GM21528 (cell line): ENCODE measurements around the gene CABP5.
"Not testable (repeated sequence)": the region's sequence is repeated elsewhere in the genome, so short reads cannot be mapped to it uniquely, and the experiment has no call there.

Experiments
- ATAC-seq: cut with Tn5 transposase; IDR thresholded peaks from one replicate; pipeline ENCODE4 v1.9.1; 2021; ENCODE audit warnings: mild to moderate bottlenecking, moderate library complexity; ENCODE audit not compliant: unreplicated experiment, low FRiP score

The CABP5 gene

DNA sequence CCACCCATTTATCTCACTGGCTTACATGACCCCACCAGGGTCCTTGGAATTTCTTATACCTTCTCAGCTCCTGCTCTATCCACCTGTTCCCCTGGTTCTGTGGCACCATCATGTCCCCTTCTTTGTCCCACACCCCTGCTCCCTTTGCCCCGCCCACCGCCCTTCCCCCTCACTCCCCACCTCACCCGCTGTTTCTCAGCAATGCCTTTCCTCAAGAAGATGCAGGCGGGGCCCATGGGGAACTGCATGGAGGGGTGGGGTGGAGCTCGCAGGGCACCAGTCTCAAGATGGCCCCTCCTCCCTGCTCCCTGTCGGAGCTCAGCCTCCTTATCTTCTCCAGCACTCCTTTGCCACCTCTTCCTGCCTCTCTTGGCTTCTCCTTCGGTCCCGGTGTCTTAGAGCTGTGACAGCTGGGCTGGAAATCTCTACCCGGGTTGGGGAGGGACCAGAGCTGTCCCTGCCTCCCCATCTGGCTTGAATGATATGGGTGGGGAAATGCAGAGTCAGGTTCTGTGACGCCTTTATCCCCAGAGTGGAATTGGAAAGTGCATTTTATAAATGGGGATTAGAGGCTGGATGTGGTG is at the start of gene CABP5:
Gene CABP5, minus strand, starts transcription at position 405 of the 584 bp plus-strand sequence. Its CDS starts 157 bp downstream, at position 248.
- ATAC-seq: no peak

DNA sequence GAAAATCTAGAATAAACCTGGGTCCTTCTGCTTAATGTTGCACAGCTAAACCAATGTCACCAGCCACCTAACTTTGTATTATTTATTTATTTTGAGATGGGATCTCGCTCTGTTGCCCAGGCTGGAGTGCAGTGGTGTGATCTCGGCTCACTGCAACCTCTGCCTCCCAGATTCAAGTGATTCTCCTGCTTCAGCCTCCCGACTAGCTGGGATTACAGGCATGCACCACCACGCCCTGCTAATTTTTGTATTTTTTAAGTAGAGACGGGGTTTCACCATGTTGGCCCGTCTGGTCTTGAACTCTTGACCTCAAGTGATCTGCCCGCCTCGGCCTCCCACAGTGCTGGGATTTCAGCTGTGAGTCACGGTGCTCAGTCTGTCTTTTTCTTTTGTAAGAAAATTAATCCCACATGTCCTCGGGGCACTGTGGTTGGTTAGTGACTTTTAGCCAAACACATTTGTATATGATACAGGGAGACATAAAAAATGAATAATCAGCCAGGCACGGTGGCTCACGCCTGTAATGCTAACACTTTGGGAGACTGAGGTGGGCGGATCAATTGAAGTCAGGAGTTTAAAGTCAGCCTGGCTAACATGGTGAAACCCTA is 47.3 kb upstream of the CABP5 start:
- ATAC-seq: not testable (repeated sequence)

DNA sequence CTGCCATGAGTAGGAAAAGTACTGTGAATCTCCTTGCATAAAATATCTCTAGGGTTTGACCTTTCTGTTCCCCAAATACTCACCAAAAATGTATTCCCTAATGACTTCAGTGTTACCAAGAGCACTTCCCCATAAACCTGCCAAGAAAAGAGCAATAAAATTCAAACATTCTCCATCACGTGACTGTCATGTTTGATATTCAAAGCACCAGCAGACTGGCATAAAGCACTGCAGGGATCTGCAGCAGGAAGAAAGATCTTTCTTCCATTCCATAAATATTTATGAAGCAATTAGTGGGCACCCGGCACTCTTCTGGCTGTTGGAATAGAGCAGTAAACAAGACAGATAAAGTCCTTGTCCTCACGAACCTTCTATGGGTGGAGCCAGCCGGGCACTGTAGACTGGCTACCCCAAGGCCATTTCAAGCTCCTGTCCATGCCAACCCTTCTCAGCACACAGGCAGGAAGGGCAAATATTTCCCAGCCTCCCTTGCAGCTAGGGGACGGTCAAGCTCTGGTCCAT is 46.5 kb upstream of the CABP5 start:
- ATAC-seq: no peak

DNA sequence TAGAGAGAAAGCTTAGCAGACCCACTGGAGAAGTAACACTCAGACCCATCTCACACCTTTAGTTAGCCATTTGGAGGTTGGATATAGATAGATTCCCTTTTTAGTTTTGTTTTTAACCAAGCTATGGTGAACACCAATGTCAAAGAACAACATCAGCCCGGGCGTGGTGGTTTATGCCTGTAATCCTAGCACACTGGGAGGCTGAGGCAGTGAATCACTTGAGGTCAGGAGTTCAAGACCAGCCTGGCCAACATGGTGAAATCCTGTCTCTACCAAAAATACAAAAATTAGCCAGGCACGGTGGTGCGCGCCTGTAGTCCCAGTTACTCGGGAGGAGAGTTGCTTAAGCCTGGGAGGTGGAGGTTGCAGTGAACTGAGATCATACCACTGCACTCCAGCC is 45.1 kb upstream of the CABP5 start:
- ATAC-seq: not testable (repeated sequence)

DNA sequence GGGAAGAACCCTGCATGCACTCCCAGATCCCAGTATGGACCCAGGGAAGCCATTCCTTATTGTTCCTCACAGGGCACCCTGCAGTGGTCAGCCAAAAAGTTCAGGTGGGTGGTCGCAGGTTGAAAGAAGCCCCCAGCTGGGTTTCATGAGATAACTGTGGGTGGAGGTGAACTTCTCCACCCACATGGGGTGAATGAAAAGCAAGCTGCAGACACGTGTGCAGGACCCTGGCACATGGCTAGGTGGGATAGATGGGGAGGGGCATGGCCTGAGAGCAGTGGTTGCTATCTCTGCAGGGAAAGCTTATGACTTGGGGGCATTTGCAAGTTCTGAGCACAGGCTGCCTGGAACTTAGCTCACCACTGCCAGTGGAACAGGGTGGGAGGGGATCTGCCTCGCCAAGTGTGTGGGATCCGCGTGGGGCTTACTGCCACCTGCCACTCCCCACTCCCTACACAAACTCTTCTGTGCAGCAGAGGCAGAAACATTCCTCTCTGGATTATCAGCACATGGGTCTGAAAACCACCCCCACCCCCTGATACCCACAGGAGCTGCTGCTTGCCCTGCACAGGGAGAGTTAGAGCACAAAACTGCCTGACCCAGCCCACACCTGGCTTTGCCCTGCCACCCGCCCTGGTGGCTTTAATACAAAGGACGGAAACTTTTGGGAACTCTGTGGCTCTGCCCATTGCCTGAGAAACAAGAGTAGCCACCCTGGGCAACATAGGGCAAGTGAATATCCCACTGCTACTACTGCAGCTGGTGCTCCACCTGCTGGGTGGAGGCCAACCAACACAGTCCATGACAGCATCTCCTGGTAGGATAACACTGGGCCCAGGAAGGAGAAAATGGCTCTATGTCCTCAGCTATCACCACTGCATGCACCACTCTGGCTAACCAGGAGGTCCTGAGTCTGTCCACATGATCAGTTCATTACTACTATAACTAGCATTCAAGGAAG is 42.3 kb upstream of the CABP5 start:
- no peak for ATAC-seq

DNA sequence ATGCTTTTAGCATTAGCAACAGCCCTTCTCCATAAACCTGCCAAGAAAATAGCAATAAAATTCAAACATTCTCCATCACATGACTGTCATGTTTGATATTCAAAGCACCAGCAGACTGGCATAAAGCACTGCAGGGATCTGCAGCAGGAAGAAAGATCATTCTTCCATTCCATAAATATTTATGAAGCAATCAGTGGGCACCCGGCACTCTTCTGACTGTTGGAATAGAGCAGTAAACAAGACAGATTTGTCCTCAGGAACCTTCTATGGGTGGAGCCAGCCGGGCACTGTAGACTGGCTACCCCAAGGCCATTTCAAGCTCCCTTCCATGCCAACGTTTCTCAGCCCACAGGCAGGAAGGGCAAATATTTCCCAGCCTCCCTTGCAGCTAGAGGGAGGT is 41.2 kb upstream of the CABP5 start:
- ATAC-seq: no peak

DNA sequence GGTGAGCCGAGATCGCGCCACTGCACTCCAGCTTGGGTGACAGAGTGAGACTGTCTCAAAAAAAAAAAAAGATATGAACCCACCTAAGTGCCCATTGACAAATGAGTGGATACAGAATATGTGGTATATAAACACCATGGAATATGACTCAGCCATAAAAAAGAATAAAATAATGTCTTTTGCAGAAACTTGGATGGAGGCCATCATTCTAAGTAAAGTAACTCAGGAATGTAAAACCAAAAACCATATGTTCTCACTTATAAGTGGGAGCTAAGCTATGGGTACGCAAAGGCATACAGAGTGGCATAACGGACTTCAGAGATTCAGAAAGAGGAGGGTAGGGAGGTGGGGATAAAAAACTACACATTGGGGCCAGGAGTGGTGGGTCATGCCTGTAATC is 37.2 kb upstream of the CABP5 start:
- ATAC-seq: no peak

DNA sequence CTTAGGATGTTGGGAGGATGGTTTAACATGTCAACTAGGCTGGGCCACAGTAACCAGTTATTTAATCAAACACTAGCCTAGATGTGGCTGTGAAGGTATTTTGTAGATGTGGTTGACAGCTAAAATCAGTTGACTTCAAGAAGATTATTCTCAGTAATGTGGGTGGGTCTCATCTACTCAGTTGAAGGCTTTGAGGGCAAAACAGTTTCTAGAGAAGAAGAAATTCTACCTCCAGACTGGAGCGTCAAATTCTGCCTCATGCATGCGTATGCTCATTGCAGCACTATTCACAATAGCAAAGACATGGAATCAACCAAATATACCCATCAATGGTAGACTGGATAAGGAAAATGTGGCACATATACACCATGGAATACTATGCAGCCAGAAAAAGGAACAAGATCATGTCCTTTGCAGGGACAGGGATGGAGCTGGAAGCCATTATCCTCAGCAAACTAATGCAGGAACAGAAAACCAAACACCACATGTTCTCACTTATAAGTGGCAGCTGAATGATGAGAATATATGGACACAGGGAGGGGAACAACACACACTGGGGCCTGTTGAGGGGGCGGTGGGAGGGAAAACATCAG is 26.4 kb upstream of the CABP5 start:
- not testable (repeated sequence) for ATAC-seq

DNA sequence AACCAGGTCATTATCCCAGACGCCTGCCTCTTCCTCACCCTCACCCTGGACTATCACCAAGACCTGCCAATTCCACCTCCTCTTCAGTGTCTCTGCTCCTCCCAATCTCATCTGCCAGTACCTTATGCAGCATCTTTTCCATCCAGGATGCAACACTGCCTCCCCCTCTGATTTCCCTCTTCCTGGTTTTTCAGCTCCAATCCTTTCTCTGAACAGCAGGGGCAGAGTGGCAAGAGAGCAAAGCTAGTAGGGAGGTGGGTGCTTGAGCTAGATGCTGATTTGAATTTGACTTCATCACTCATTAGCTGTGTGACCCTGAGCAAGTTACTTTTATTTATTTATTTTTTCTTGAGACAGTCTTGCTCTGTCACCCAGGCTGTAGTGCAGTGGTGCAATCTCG is 25.6 kb upstream of the CABP5 start:
- no peak for ATAC-seq

DNA sequence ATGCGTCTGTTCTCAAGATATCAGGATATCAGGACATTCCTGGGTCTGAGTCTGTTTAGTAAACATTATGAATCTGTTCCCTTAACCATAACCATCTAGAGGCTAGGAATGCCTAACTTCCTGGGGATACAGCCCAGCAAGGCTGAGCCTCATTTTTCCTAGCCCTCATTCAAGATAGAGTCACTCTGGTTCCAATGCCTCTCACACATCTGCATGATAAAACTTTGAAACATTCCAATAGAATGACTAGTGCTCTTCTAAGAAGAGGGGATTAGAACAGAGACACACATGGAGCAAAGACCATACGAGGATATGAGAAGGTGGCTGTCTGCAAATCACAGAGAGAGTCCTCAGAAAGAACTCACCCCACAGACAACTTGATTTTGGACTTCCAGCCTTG is 20.6 kb upstream of the CABP5 start:
- no peak for ATAC-seq

DNA sequence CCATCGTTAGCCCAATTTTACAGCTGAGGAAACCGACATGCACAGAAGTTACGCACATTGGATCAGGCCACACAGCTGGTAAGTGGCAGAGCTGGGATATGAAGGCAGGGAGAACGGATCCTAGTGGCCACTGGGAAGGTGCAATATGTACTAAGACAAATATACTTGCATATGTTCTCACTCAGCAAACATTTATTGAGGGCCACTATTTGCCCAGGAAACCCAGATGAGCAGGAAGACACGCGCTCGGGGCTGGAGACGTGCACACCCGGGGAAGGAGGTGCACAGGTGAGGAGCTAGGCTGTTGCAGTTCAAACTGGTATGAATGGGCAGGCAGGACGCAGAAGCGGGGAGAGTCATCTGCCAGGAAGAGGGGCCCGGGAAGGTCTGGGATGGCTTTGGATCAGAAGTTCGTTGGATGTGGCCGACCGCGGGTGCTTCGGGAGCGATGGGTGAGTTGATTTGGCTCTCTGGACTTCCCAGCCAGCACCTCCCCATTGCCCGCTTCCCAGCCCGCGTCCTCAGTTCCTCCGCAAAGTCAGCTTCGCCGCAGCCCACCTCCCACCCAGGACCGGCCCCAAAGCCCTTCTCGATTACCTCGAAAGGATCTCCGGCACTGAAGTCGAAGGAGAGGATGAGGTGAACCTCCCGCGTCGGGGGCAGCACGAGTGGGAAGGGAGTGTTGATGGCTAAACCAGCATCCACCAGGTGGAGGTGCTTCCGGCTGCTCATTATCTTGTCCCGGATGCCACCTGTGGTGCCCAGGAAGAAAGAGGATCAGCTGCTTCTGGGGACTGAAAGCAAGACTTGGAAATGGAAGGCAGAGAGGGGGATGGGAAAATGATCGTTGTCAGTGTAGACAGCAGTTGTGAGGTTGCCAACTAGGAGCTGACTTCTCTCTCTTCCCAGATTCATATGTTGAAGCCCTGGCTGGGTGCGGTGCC is 17.8 kb upstream of the CABP5 start:
- no peak for ATAC-seq

DNA sequence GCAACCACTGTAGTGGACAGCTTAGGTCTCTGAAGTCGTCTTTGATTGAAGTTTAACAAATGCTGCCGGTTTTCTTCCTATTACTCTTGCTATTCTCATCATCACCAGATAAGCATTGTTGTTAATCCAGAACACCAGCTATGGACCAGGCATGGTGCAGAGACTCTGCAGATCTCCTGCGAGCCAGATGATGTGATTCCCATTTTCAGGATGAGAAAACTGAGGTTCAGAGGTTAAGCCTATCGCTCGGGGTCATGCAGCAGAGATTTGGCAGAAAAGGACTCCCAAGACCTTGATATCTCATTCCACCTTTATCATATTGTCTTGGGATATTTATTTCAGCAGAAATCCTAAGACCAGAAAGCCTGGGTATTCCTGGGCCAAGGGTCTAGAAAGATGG is 16.5 kb upstream of the CABP5 start:
- no peak for ATAC-seq

DNA sequence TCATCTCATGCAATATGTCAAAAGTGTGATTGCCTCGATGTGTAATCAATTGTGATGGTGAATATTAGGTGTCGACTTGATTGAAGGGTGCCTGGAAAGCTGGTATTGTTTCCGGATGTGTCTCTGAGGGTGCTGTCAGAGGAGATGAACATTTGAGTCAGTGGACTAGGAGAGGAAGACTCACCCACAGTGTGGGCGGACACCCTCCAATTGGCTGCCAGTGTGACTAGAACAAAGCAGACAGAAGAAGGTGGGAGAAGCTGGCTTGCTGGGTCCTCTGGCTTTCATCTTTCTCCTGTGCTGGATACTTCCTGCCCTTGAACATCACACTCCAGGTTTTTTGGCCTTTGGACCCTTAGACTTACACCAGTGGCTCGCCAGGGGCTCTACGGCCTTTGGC is 15.5 kb upstream of the CABP5 start:
- no peak for ATAC-seq

DNA sequence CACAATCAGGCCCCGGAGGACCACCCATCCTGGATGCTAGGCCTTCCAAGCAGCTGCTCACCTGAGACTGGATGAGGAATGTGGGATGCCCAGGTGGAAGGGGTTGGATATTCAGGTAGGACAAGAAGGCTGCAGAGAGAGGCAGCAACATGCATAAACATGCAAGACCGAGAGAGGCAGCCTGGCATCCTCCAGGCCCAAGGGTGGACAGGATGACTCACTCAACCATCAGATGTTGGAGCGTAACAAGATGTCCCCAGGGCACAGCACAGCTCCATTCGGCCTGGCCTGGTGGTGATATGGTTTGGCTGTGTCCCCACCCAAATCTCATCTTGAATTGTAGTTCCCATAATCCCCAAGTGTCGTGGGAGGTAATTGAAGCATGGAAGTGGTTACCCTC is 10.0 kb upstream of the CABP5 start:
- ATAC-seq: no peak

DNA sequence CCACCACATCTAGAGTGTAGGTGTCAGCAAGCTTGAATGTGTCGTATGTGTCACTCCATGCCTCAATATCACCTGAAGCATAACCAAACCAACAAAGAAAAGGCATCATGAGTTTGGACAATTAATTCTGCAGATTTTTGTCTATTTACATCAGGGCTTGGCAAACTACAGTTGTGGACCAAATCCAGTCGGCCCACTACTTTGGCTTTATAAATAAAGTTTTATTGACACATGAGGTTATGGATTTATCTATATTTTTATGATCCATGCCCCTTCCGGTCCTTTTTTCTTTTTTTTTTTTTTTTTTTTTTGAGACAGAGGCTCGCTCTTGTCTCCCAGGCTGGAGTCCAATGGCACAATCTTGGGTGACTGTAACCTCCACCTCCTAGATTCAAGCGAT is 9.2 kb upstream of the CABP5 start:
- ATAC-seq: no peak

DNA sequence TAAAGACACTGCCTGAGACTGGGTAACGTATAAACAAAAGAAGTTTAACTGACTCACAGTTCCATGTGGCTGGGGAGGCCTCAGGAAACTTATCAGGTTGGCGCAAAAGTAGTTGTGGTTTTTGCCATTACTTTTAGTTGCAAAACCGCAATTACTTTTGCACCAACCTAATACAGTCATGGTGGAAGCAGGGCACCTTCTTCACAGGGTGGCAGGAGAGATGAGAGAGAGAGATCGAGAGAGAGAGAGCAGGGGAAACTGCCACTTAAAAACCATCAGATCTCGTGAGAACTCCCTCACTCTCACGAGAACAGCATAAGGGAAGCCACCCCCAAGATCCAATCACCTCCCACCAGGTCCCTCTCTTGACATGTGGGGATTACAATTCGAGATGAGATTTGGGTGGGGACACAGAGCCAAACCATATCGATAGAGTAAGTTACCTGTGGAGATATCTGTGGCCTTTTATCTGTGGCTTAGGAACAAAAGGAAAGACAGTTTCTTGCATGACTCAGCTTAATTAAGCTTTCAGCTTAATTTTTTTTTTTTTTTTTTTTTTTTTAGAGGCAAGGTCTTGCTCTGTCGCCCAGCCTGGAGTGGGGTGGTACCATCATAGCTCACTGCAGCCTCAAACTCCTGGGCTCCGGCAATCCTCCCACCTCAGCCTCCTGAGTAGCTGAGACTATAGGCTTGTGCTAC is 7.6 kb upstream of the CABP5 start:
- ATAC-seq: no peak

DNA sequence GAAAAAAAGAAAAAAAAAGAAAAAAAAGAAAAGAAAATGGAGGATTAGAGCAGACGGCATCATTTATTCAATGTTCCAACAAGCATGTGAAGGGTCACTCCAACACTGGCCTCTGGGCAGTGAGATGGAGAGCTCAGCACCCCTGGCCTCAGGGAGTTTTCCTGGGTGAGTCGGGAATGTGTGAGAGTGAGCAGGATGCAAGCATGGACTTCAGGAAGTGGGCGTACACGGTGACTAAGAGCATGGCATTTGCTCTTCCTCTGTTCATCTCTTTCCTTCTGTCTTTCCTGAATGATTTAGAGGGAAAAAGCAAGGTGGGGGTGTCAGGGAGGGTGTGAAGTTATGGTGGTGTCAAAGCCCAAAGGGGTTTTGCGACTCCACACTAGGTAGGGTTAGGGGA is 682 bp upstream of the CABP5 start:
- ATAC-seq: no peak

DNA sequence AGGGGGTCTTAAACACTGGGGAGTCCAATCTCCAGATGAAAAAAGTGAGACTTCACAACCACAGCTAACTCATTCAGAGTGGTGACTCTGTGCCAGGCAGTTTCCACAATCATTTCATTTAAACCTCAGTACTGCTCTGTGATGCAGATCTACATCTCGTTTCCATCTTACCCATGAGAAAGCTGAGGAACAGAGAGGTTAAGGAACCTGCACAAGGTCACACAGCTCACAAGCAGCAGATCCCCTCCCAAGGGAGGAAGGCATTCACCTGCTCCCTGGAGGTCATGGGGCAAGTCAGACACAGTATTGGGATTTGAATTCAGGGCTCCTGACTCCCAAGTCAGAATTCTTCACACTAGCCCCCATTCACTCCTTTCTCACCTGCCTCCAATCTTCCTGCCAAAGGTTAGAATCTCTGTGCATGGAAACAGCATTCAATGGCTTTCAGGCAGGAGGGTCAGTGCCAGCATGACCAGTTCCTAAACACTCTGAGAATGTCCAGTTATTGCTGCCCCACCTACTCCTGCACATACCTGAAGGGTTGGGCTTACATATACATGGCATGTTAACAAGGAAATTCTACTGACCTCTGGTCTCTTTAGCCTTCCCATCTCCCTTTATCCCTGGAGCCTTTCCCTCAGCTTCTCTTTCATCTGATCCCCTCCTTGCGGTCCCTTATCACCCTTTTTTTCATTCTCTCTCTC is 1.9 kb downstream of the CABP5 start:
- ATAC-seq: no peak

DNA sequence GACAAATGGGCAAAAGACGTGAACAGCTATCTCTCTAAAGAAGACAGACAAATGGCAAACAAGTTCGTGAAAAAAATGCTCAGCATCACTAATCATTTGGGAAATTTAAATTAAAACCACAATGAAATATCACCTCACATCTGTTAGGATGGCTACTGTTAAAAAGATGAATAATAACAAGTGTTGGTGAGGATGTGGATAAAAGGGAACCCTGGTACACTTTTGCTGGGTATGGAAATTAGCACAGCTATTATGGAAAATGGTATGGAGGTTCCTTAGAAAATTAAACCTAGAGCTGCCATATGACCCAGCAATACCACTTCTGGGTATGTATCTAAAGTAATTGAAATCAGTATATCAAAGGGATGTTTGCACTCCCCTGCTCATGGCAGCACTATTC is 7.1 kb downstream of the CABP5 start:
- ATAC-seq: no peak
